Calu3 (cell line): ENCODE results near the gene ROS1. TPM values are rescaled to one million over a fixed set of nuclear protein-coding genes. Genes with fewer than 3 reads are reported as not detected.

Experiments used
- BruUV-seq: library from RNA; stranded (reverse); fragments of 400-500 nt; replicated peaks from 2 replicates; lab custom pipeline; 2021; lab: Mats Ljungman, UMichigan
- CTCF ChIA-PET: fragments of 300-600 bp; sonication (Branson Sonifier 250); formaldehyde crosslinking; loops from one replicate; lab custom pipeline; 2022; ENCODE audit warnings: antibody characterized with exemption; lab: Charles Lee
- DNase-seq: peaks from one replicate; pipeline ENCODE4 v3.0.0; 2022
- H3K27ac Mint-ChIP-seq: one replicate; pipeline ENCODE4 v1.8.0; 2022; ENCODE audit warnings: mixed read lengths; ENCODE audit not compliant: unreplicated experiment
- H3K27me3 Mint-ChIP-seq: one replicate; pipeline ENCODE4 v1.8.0; 2022; ENCODE audit warnings: mixed read lengths; ENCODE audit not compliant: unreplicated experiment
- H3K36me3 Mint-ChIP-seq: one replicate; pipeline ENCODE4 v1.8.0; 2022; ENCODE audit warnings: mild to moderate bottlenecking, moderate library complexity, mixed read lengths; ENCODE audit not compliant: insufficient read depth, unreplicated experiment
- H3K4me1 Mint-ChIP-seq: one replicate; pipeline ENCODE4 v1.8.0; 2022; ENCODE audit warnings: mild to moderate bottlenecking, low read depth, mixed read lengths; ENCODE audit not compliant: unreplicated experiment
- H3K4me3 Mint-ChIP-seq: one replicate; pipeline ENCODE4 v1.8.0; 2022; ENCODE audit warnings: mild to moderate bottlenecking, low read depth, moderate library complexity, mixed read lengths; ENCODE audit not compliant: unreplicated experiment
- H3K9me3 Mint-ChIP-seq: one replicate; pipeline ENCODE4 v1.8.0; 2022; ENCODE audit warnings: low read depth, mixed read lengths; ENCODE audit not compliant: unreplicated experiment
- CTCF ChIP-seq: fragments of 200-600 bp; IDR thresholded peaks from one replicate; pipeline ENCODE4 v1.8.0; 2022; ENCODE audit warnings: antibody characterized with exemption; ENCODE audit not compliant: unreplicated experiment
- intact Hi-C: fragments of 100-400 bp; cut with micrococcal nuclease; formaldehyde crosslinking; loops from one replicate; pipeline ENCODE4 v1.10.0; 2022; ENCODE audit not compliant: unreplicated experiment
- total RNA-seq: library from RNA; stranded (reverse); gene quantifications from 2 replicates; pipeline ENCODE4 v1.2.3, GENCODE V29; 2022

Gene ROS1
- total RNA-seq, 1 experiment from 2014 or later = 8.1 TPM

GRCh38 chr6:117298941-117299340, 126.8 kb downstream of the ROS1 start:
- intact Hi-C loops = no loop called here
- TF ChIP-seq CTCF = no peak
- H3K36me3 Mint-ChIP-seq = no peaks in the 10 kb centered on the region
- no TSS peak for BruUV-seq
- CTCF ChIA-PET = no interaction called here
- H3K27ac Mint-ChIP-seq = no peak overlapping the region
- no peak overlapping the region for H3K4me3 Mint-ChIP-seq
- no peaks in the 10 kb centered on the region for H3K4me1 Mint-ChIP-seq
- DNase-seq = no peak
- no peaks in the 10 kb centered on the region for H3K9me3 Mint-ChIP-seq
- no peaks in the 10 kb centered on the region for H3K27me3 Mint-ChIP-seq

GRCh38 chr6:117290173-117290846, 135.4 kb downstream of the ROS1 start:
- Mint-ChIP-seq H3K4me1 (no peaks in the 10 kb centered on the region), H3K36me3 (no peaks in the 10 kb centered on the region), H3K27me3 (no peaks in the 10 kb centered on the region), H3K9me3 (peaks cover 6% of the 10 kb centered on the region), H3K27ac (no peak overlapping the region), H3K4me3 (no peak overlapping the region)
- TF ChIP-seq CTCF = no peak
- no TSS peak for BruUV-seq
- DNase-seq = no peak
- intact Hi-C loops = no loop called here
- CTCF ChIA-PET = no interaction called here

GRCh38 chr6:117288083-117288715, 137.5 kb downstream of the ROS1 start:
- intact Hi-C loops = no loop called here
- H3K27me3 Mint-ChIP-seq = no peaks in the 10 kb centered on the region
- peaks cover 6% of the 10 kb centered on the region for H3K9me3 Mint-ChIP-seq
- H3K36me3 Mint-ChIP-seq = no peaks in the 10 kb centered on the region
- no TSS peak for BruUV-seq
- CTCF ChIA-PET = no interaction called here
- DNase-seq = no peak
- no peaks in the 10 kb centered on the region for H3K4me1 Mint-ChIP-seq
- no peak overlapping the region for H3K27ac Mint-ChIP-seq
- no peak for TF ChIP-seq CTCF
- no peak overlapping the region for H3K4me3 Mint-ChIP-seq

DNA sequence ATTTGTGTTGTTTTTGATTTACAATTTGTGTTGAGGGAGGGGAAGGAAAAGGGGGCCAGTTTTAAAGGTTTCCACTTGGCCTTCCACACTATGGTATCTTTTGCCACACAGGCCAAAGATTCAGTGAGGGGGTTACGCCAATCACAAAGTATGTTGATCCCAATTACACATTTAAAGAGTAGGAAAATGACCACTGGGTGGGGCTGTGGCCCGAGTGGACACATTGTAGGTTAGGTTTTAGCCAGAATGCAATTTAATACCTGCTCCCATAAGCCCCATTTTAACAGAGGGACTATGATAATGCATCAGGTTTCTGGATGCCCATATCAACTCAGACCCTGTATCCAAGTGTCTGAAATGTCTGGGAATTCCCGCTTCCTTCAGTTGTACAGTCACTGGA, 144.8 kb downstream of the ROS1 start:
- no peak for TF ChIP-seq CTCF
- CTCF ChIA-PET = no interaction called here
- Mint-ChIP-seq H3K27ac (no peak overlapping the region), H3K4me1 (no peaks in the 10 kb centered on the region), H3K36me3 (no peaks in the 10 kb centered on the region), H3K4me3 (no peak overlapping the region), H3K27me3 (peaks cover 18% of the 10 kb centered on the region), H3K9me3 (peaks cover 4% of the 10 kb centered on the region)
- DNase-seq = peak; percentile 30
- intact Hi-C loops = no loop called here
- BruUV-seq = no TSS peak
